Measurements from ENCODE around the gene UPK3BL2.
A peak's percentile ranks its signal among the peaks of the same experiment; 100 is the strongest.
"Not testable (repeated sequence)": the region's sequence is repeated elsewhere in the genome, so short reads cannot be mapped to it uniquely, and the experiment has no call there.

The UPK3BL2 gene

GRCh38 chr7:102527822-102528793 lies 15.4 kb downstream of the UPK3BL2 start:
- DNase-seq = not testable (repeated sequence)

GRCh38 chr7:102527182-102527581 lies 16.3 kb downstream of the UPK3BL2 start:
- not testable (repeated sequence) for DNase-seq

- DNase-seq = not testable (repeated sequence)
These were observed 18.7 kb downstream of the UPK3BL2 start for GRCh38 chr7:102524803-102525202.

GRCh38 chr7:102520797-102521196 lies 22.7 kb downstream of the UPK3BL2 start:
- not testable (repeated sequence) for DNase-seq

- not testable (repeated sequence) for DNase-seq
These were observed 25.8 kb downstream of the UPK3BL2 start, which contains the start of gene RASA4B for GRCh38 chr7:102517550-102518147. Gene RASA4B (minus strand): TSS chr7:102517777. CDS start chr7:102517710, 67 bp downstream.

GRCh38 chr7:102516951-102517350 lies 26.5 kb downstream of the UPK3BL2 start:
- DNase-seq = not testable (repeated sequence)

- not testable (repeated sequence) for DNase-seq
These were observed 27.6 kb downstream of the UPK3BL2 start for GRCh38 chr7:102515889-102516288.

GRCh38 chr7:102514881-102515721 lies 28.4 kb downstream of the UPK3BL2 start:
- not testable (repeated sequence) for DNase-seq

GRCh38 chr7:102512642-102513221 lies 30.8 kb downstream of the UPK3BL2 start:
- DNase-seq = not testable (repeated sequence)

GRCh38 chr7:102511860-102512522 lies 31.5 kb downstream of the UPK3BL2 start:
- not testable (repeated sequence) for DNase-seq

GRCh38 chr7:102510575-102510974 lies 32.9 kb downstream of the UPK3BL2 start:
- not testable (repeated sequence) for DNase-seq

GRCh38 chr7:102507410-102508088 lies 35.9 kb downstream of the UPK3BL2 start:
- DNase-seq = not testable (repeated sequence)

GRCh38 chr7:102505298-102506185 lies 38.0 kb downstream of the UPK3BL2 start:
- DNase-seq = not testable (repeated sequence)

- DNase-seq = not testable (repeated sequence)
These were observed 40.4 kb downstream of the UPK3BL2 start for GRCh38 chr7:102503141-102503540.

- DNase-seq = not testable (repeated sequence)
These were observed 45.2 kb downstream of the UPK3BL2 start for GRCh38 chr7:102498321-102498720.

GRCh38 chr7:102497308-102497707 lies 46.2 kb downstream of the UPK3BL2 start:
- DNase-seq = not testable (repeated sequence)

GRCh38 chr7:102496861-102497260 lies 46.6 kb downstream of the UPK3BL2 start:
- not testable (repeated sequence) for DNase-seq

- DNase-seq = not testable (repeated sequence)
These were observed 48.9 kb downstream of the UPK3BL2 start for GRCh38 chr7:102494473-102495149.

GRCh38 chr7:102494026-102494425 lies 49.5 kb downstream of the UPK3BL2 start:
- DNase-seq = peak; percentile 19
